Smooth muscle cell (in vitro differentiated cells): Measurements from ENCODE around the gene TSC22D3. TPM values are rescaled to one million over a fixed set of nuclear protein-coding genes. Genes with fewer than 3 reads are reported as not detected.

Experiments used
- DNase-seq: peaks from one replicate; lab custom pipeline; 2025; ENCODE audit not compliant: unreplicated experiment; lab: John Stamatoyannopoulos, UW
- H2AFZ ChIP-seq: fragments of 200-600 bp; sonication (generic); 2 replicates; pipeline ENCODE4 v1.6.0; 2016; ENCODE audit warnings: antibody characterized with exemption, low read depth, mild to moderate bottlenecking
- H3F3A ChIP-seq: fragments of 200-600 bp; sonication (generic); 2 replicates; pipeline ENCODE4 v1.6.0; 2017; ENCODE audit warnings: antibody characterized with exemption, low read depth
- H3K27ac ChIP-seq: fragments of 200-600 bp; sonication (generic); 2 replicates; pipeline ENCODE4 v1.5.1; 2016; ENCODE audit warnings: low read depth, mild to moderate bottlenecking
- H3K27me3 ChIP-seq: fragments of 200-600 bp; sonication (generic); 2 replicates; pipeline ENCODE4 v1.6.1; 2016; ENCODE audit warnings: low read depth, mild to moderate bottlenecking
- H3K36me3 ChIP-seq: fragments of 200-600 bp; sonication (generic); 2 replicates; pipeline ENCODE4 v1.5.1; 2016; ENCODE audit warnings: low read depth
- H3K4me1 ChIP-seq: fragments of 200-600 bp; sonication (generic); 2 replicates; pipeline ENCODE4 v1.5.1; 2016; ENCODE audit warnings: low read depth
- H3K4me2 ChIP-seq: fragments of 200-600 bp; sonication (generic); 2 replicates; pipeline ENCODE4 v1.6.0; 2016; ENCODE audit warnings: mild to moderate bottlenecking
- H3K4me3 ChIP-seq: fragments of 200-600 bp; sonication (generic); 2 replicates; pipeline ENCODE4 v1.5.1; 2016; ENCODE audit warnings: mild to moderate bottlenecking
- H3K79me2 ChIP-seq: fragments of 200-600 bp; sonication (generic); 2 replicates; pipeline ENCODE4 v1.6.0; 2016; ENCODE audit warnings: low read depth, mild to moderate bottlenecking
- H3K9ac ChIP-seq: fragments of 200-600 bp; sonication (generic); 2 replicates; pipeline ENCODE4 v1.6.0; 2016; ENCODE audit warnings: low read depth
- H3K9me3 ChIP-seq: fragments of 200-600 bp; sonication (generic); replicated peaks from 2 replicates; pipeline ENCODE4 v1.5.1; 2016; ENCODE audit warnings: low read depth
- H4K20me1 ChIP-seq: fragments of 200-600 bp; sonication (generic); 2 replicates; pipeline ENCODE4 v1.6.0; 2016; ENCODE audit warnings: low read depth
- CTCF ChIP-seq: fragments of 200-600 bp; sonication (generic); IDR thresholded peaks from 2 replicates; pipeline ENCODE4 v1.5.1; 2017; ENCODE audit warnings: borderline replicate concordance, mild to moderate bottlenecking, antibody characterized with exemption; ENCODE audit not compliant: insufficient read depth, poor library complexity, severe bottlenecking
- WGBS: methylation state at CpG from one replicate; pipeline ENCODE4 v1.1.7; 2016; ENCODE audit warnings: low lambda C conversion rate; 5-methylcytosine and 5-hydroxymethylcytosine counted together
- polyA plus RNA-seq: library from polyadenylated mRNA; unstranded; fragments of >200 nt; fragmentation: Nextera tagmentation; extraction: Ambion mirVana; gene quantifications from 2 replicates; pipeline ENCODE4 v1.2.1, GENCODE V29; 2016
- total RNA-seq: library from RNA; depleted of rRNA; stranded (reverse); fragments of >200 nt; gene quantifications from 2 replicates; pipeline ENCODE4 v1.2.3, GENCODE V29; 2014

The TSC22D3 gene
- total and polyA plus RNA-seq, 2 experiments from 2014 or later, result 144 to 271 TPM

GRCh38 chrX:107714206-107714891 is 61.2 kb downstream of the TSC22D3 start:
- H3K79me2 ChIP-seq, result peaks cover 22% of the 10 kb centered on the region
- H3K4me1 ChIP-seq, result peaks cover 11% of the 10 kb centered on the region
- H2AFZ ChIP-seq, result no peak overlapping the region
- H4K20me1 ChIP-seq, result peaks cover 27% of the 10 kb centered on the region
- peak overlapping the region; percentile 100 for H3K27ac ChIP-seq
- no peaks in the 10 kb centered on the region for H3K9me3 ChIP-seq
- H3K4me2 ChIP-seq, result peak overlapping the region; percentile 89
- WGBS, result 90% methylated on average over 9 of the region's 9 CpGs
- no peaks in the 10 kb centered on the region for H3K27me3 ChIP-seq
- peak overlapping the region; percentile 100 for H3K4me3 ChIP-seq
- peak overlapping the region; percentile 99 for H3K9ac ChIP-seq
- no peak for DNase-seq
- peaks cover 43% of the 10 kb centered on the region for H3F3A ChIP-seq
- peak; percentile 15 for TF ChIP-seq CTCF
- no peaks in the 10 kb centered on the region for H3K36me3 ChIP-seq

- Histone ChIP-seq H4K20me1 (peaks cover 27% of the 10 kb centered on the region), H3K4me3 (peak overlapping the region; percentile 100), H3K4me2 (peak overlapping the region; percentile 60), H3F3A (peaks cover 43% of the 10 kb centered on the region), H3K4me1 (peaks cover 11% of the 10 kb centered on the region), H3K27ac (peak overlapping the region; percentile 100), H3K27me3 (no peaks in the 10 kb centered on the region), H3K79me2 (peaks cover 22% of the 10 kb centered on the region), H2AFZ (no peak overlapping the region), H3K9ac (peak overlapping the region; percentile 92), H3K36me3 (no peaks in the 10 kb centered on the region), H3K9me3 (no peaks in the 10 kb centered on the region)
- DNase-seq, result no peak
- 88% methylated on average over 9 of the region's 9 CpGs for WGBS
- no peak for TF ChIP-seq CTCF
These were observed 61.9 kb downstream of the TSC22D3 start for GRCh38 chrX:107713543-107714205.

DNA sequence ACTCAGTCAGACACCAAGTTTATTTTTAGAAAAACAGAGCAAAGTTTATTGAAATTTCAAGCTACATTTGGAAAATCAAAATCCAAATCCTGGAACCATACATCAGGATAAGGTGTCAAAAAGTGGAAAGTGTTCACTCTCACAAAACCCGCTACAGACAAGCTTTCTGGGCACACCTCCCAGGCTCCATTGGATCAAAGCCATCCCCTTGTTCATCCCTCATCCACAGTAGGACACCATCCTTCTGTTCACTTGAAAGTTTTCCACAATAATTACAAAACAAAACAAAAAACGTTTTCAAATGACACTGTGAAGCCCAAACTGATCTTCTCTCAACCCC is 62.4 kb downstream of the TSC22D3 start:
- Histone ChIP-seq H2AFZ (no peak overlapping the region), H4K20me1 (peaks cover 27% of the 10 kb centered on the region), H3K9ac (peak overlapping the region; percentile 92), H3K9me3 (no peaks in the 10 kb centered on the region), H3K27ac (peak overlapping the region; percentile 100), H3F3A (peaks cover 43% of the 10 kb centered on the region), H3K79me2 (peaks cover 22% of the 10 kb centered on the region), H3K27me3 (no peaks in the 10 kb centered on the region), H3K4me2 (peak overlapping the region; percentile 60), H3K36me3 (no peaks in the 10 kb centered on the region), H3K4me3 (peak overlapping the region; percentile 0), H3K4me1 (peaks cover 11% of the 10 kb centered on the region)
- TF ChIP-seq CTCF, result no peak
- DNase-seq, result no peak
- WGBS, result 87% methylated on average over 2 of the region's 2 CpGs
